ENCODE data around the gene CCDC167. TPM values are rescaled to one million over a fixed set of nuclear protein-coding genes. Genes with fewer than 3 reads are reported as not detected.

The CCDC167 gene
- polyA plus RNA-seq, 1 donor from 2014 or later, result 207 TPM

DNA sequence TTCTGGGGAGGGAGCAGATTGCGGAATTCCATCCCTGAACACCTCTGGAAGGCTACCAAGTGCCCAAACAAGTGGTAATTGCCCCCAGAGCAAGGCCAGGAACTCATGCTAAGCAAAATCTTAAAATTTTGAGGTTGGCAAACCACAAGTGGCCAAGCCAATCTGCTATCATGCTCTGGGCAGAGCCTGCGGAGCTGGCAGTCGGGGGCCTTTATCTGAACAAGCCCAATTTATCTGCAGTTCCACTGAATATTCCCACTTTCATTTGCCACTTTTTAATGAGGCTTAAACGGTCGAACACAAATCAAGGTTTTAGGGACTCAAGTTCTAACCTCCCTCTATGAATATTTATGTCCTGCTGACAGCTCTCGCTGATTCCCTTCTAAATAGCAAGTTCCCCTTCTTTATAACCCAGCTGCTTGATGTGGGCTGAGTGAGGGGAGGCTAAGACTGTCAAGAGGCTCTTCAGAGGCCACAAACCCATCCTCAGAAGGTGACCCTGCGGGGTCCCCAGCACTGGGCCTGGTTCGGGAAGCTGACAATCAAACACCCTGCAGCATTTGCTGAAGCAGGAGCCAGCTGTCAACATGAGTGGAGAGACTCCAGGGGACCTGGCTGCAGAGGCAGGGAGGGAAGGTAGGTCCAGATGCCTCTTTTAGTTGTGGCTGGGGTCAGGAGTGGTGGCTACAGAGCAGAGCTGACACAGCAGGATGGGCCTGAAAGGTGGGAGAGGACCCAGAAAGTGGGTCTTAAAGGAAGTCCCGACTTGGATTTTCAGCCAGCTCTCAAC, 11.9 kb downstream of the CCDC167 start:
- H3K36me3 ChIP-seq (ENCODE audit: insufficient read depth, low read length), result no peaks in the 10 kb centered on the region
- H3K9ac ChIP-seq (ENCODE audit: low read length), result no peak overlapping the region
- no peaks in the 10 kb centered on the region for H3F3A ChIP-seq (ENCODE audit: insufficient read depth, low read length, poor library complexity, severe bottlenecking)
- peaks cover 10% of the 10 kb centered on the region for H3K79me2 ChIP-seq (replicated peaks; ENCODE audit: insufficient read depth, low read length)
- no peak overlapping the region for H3K27ac ChIP-seq (ENCODE audit: low read length)
- H2AFZ ChIP-seq (ENCODE audit: low read depth, low read length), result no peak overlapping the region
- H3K4me2 ChIP-seq (ENCODE audit: low read length), result no peak overlapping the region
- H3K27me3 ChIP-seq (ENCODE audit: insufficient read depth, low read depth, low read length), result no peaks in the 10 kb centered on the region
- H3K4me3 ChIP-seq (ENCODE audit: low read length), result no peak overlapping the region
- no peaks in the 10 kb centered on the region for H4K20me1 ChIP-seq (ENCODE audit: insufficient read depth)
- no peaks in the 10 kb centered on the region for H3K9me3 ChIP-seq (ENCODE audit: low read length)
- TF ChIP-seq, protein P1, sequence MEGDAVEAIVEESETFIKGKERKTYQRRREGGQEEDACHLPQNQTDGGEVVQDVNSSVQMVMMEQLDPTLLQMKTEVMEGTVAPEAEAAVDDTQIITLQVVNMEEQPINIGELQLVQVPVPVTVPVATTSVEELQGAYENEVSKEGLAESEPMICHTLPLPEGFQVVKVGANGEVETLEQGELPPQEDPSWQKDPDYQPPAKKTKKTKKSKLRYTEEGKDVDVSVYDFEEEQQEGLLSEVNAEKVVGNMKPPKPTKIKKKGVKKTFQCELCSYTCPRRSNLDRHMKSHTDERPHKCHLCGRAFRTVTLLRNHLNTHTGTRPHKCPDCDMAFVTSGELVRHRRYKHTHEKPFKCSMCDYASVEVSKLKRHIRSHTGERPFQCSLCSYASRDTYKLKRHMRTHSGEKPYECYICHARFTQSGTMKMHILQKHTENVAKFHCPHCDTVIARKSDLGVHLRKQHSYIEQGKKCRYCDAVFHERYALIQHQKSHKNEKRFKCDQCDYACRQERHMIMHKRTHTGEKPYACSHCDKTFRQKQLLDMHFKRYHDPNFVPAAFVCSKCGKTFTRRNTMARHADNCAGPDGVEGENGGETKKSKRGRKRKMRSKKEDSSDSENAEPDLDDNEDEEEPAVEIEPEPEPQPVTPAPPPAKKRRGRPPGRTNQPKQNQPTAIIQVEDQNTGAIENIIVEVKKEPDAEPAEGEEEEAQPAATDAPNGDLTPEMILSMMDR (IDR thresholded peaks at IDR 0.05; ENCODE audit: poor library complexity, severe bottlenecking), result no peak
- no peak for TF ChIP-seq MXI1 (conservative IDR thresholded peaks at IDR 0.05; ENCODE audit: poor library complexity, severe bottlenecking)
- TF ChIP-seq, protein P2, sequence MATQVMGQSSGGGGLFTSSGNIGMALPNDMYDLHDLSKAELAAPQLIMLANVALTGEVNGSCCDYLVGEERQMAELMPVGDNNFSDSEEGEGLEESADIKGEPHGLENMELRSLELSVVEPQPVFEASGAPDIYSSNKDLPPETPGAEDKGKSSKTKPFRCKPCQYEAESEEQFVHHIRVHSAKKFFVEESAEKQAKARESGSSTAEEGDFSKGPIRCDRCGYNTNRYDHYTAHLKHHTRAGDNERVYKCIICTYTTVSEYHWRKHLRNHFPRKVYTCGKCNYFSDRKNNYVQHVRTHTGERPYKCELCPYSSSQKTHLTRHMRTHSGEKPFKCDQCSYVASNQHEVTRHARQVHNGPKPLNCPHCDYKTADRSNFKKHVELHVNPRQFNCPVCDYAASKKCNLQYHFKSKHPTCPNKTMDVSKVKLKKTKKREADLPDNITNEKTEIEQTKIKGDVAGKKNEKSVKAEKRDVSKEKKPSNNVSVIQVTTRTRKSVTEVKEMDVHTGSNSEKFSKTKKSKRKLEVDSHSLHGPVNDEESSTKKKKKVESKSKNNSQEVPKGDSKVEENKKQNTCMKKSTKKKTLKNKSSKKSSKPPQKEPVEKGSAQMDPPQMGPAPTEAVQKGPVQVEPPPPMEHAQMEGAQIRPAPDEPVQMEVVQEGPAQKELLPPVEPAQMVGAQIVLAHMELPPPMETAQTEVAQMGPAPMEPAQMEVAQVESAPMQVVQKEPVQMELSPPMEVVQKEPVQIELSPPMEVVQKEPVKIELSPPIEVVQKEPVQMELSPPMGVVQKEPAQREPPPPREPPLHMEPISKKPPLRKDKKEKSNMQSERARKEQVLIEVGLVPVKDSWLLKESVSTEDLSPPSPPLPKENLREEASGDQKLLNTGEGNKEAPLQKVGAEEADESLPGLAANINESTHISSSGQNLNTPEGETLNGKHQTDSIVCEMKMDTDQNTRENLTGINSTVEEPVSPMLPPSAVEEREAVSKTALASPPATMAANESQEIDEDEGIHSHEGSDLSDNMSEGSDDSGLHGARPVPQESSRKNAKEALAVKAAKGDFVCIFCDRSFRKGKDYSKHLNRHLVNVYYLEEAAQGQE (IDR thresholded peaks at IDR 0.05; ENCODE audit: borderline replicate concordance), result no peak
- no peak for TF ChIP-seq RAD21 (conservative IDR thresholded peaks at IDR 0.05)
- no peaks in the 10 kb centered on the region for H3K9me2 ChIP-seq (ENCODE audit: insufficient read depth, low read length)

DNA sequence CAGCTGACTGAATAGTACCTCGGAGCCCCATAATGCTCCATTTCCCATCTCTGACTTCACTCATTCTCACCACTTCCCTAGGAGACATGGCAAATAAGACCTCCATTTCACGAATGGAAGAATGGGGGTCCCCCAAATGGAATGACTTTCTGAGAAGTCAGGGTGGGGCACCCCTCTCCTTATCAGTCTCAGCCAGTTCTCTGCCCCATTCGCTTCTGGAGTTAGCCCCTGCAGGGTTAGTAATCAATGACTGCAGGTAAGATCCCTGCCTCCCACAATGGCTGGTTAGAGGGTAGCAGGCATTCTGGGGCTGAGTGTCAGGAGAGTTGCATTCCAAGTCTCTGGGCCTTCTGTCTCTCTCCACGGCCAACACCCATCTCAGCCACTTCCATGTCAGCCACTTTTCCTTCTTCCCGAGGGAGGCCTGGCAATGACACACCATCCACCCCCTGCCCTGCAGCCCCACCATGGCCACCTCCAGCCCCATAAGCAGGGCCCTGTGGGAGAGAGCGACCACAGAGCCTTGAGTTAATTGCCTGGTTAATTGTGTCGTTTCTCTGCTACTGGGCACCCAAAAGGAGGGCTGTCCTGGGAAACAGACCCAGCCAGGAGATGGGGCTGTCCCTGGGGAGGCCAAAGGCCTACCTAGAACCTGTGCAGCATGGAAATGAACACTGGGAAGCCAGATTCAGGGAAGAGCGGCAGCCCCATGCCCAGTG, 13.4 kb downstream of the CCDC167 start:
- Histone ChIP-seq H3F3A (ENCODE audit: insufficient read depth, low read length, poor library complexity, severe bottlenecking) (no peaks in the 10 kb centered on the region), H3K27me3 (ENCODE audit: insufficient read depth, low read depth, low read length) (no peaks in the 10 kb centered on the region), H3K9ac (ENCODE audit: low read length) (no peak overlapping the region), H3K9me2 (ENCODE audit: insufficient read depth, low read length) (no peaks in the 10 kb centered on the region), H3K79me2 (replicated peaks; ENCODE audit: insufficient read depth, low read length) (peaks cover 10% of the 10 kb centered on the region), H4K20me1 (ENCODE audit: insufficient read depth) (no peaks in the 10 kb centered on the region), H3K36me3 (ENCODE audit: insufficient read depth, low read length) (no peaks in the 10 kb centered on the region), H3K27ac (ENCODE audit: low read length) (no peak overlapping the region), H3K9me3 (ENCODE audit: low read length) (no peaks in the 10 kb centered on the region), H3K4me2 (ENCODE audit: low read length) (no peak overlapping the region), H2AFZ (ENCODE audit: low read depth, low read length) (no peak overlapping the region), H3K4me3 (ENCODE audit: low read length) (no peak overlapping the region)
- TF ChIP-seq, protein P2 (IDR thresholded peaks at IDR 0.05; ENCODE audit: borderline replicate concordance), result no peak
- no peak for TF ChIP-seq TAF1 (IDR thresholded peaks at IDR 0.05; ENCODE audit: low read depth)

Measured in neural cell (in vitro differentiated cells).